SK-N-SH treated with all-trans-retinoic acid at 6 μM for 48 hours (cell line): ENCODE data around the gene EPHA8.

Experiments
- ESRRG ChIP-seq: fragments of 250-450 bp; sonication (Bioruptor Pico); IDR thresholded peaks from 2 replicates; pipeline ENCODE4 v1.6.1; 2021; ENCODE audit warnings: mild to moderate bottlenecking
- SNAI2 ChIP-seq: fragments of 250-450 bp; sonication (Bioruptor Pico); IDR thresholded peaks from 2 replicates; pipeline ENCODE4 v1.5.0; 2020; ENCODE audit warnings: mild to moderate bottlenecking, moderate library complexity
- ZNF8 ChIP-seq: fragments of 450-650 bp; formaldehyde crosslinking; IDR thresholded peaks from 2 replicates; pipeline ENCODE4 v1.5.0; 2020; ENCODE audit warnings: mild to moderate bottlenecking, moderate library complexity
- TF ChIP-seq, protein P1 (sequence below): fragments of 250-450 bp; sonication (Bioruptor Pico); IDR thresholded peaks from 2 replicates; pipeline ENCODE4 v1.5.1; 2021; ENCODE audit warnings: mild to moderate bottlenecking, moderate library complexity
- TF ChIP-seq, protein P2 (sequence below): fragments of 250-450 bp; sonication (Bioruptor Pico); IDR thresholded peaks from 2 replicates; pipeline ENCODE4 v1.8.0; 2020; ENCODE audit warnings: mild to moderate bottlenecking, moderate library complexity, borderline replicate concordance

DNA sequence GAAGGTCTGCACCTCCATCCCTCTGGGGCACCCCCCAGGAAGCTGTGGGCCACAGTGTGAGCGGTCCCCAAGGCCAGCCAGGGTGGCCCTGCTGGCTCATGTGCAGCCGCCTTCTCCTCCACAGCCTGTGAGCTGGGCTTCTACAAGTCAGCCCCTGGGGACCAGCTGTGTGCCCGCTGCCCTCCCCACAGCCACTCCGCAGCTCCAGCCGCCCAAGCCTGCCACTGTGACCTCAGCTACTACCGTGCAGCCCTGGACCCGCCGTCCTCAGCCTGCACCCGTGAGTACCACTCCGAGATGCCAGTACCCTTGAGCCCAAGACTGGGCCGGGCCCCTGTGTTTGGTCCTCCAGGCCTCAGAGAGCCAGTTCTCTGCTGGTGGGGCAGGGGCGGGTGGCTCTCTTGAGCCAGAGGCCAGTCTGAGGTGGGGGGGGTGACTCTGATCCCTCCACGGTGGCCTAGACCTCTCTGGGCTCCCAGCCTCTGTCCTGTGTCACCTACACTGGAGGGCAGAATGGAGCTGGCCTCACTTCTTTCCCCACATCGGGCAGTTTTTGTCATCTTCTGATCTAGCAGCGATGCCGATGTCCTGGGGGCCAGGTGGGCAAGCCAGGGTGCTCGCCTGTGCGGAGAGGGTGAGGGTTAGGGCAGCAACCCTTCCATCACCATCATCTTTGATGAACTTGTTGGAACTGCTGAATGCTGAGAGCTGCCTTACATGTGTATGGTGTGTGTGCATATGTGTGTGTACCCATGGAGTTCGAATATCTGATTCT lies 23.3 kb downstream of the EPHA8 start:
- TF ChIP-seq, protein P1, sequence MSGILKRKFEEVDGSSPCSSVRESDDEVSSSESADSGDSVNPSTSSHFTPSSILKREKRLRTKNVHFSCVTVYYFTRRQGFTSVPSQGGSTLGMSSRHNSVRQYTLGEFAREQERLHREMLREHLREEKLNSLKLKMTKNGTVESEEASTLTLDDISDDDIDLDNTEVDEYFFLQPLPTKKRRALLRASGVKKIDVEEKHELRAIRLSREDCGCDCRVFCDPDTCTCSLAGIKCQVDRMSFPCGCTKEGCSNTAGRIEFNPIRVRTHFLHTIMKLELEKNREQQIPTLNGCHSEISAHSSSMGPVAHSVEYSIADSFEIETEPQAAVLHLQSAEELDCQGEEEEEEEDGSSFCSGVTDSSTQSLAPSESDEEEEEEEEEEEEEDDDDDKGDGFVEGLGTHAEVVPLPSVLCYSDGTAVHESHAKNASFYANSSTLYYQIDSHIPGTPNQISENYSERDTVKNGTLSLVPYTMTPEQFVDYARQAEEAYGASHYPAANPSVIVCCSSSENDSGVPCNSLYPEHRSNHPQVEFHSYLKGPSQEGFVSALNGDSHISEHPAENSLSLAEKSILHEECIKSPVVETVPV (CRISPR knock-in tag): no peak
- TF ChIP-seq, protein P2, sequence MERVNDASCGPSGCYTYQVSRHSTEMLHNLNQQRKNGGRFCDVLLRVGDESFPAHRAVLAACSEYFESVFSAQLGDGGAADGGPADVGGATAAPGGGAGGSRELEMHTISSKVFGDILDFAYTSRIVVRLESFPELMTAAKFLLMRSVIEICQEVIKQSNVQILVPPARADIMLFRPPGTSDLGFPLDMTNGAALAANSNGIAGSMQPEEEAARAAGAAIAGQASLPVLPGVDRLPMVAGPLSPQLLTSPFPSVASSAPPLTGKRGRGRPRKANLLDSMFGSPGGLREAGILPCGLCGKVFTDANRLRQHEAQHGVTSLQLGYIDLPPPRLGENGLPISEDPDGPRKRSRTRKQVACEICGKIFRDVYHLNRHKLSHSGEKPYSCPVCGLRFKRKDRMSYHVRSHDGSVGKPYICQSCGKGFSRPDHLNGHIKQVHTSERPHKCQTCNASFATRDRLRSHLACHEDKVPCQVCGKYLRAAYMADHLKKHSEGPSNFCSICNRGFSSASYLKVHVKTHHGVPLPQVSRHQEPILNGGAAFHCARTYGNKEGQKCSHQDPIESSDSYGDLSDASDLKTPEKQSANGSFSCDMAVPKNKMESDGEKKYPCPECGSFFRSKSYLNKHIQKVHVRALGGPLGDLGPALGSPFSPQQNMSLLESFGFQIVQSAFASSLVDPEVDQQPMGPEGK (CRISPR knock-in tag): no peak
- no peak for TF ChIP-seq SNAI2
- TF ChIP-seq ESRRG (CRISPR knock-in tag): no peak
- no peak for TF ChIP-seq ZNF8 (CRISPR knock-in tag)
